GM12872 (cell line): ENCODE results near the gene LPCAT1.

Experiments
- TF ChIP-seq, protein P1 (sequence below): IDR thresholded peaks from 3 replicates; pipeline ENCODE4 v1.5.1; 2011; ENCODE audit warnings: low read depth, mild to moderate bottlenecking, low read length, moderate library complexity; ENCODE audit not compliant: insufficient read depth

LPCAT1 gene

DNA sequence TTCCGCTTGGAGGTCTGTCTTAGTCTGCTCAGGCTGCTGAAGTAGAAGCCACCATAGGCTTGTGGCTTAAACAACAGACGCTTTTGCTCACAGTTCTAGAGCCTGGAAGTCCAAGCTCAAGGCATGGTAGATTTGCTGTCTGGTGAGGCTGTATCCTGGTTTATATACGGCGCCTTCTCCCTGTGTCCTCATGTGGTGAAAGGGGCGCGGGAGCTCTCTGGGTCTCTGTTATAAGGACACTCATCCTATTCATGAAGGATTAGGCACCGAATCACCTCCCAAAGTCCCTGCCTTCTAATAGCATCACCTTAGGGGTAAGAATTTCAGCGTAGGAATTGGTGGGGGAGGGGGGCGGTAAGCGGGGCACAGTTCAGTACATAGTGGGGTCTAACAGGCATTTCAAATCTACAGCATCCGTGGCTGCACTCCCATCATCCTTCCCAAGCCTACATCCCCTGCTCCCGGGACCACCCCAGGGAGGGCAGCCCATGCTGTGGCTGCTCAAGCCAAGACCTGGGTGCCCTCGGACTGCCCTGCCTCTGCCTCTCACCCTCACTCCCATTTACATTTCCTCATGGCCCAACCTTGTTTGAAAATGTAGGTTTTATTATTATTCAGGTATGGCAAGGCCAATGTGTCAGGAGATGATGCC, 15.1 kb upstream of the LPCAT1 start:
- TF ChIP-seq, protein P1, sequence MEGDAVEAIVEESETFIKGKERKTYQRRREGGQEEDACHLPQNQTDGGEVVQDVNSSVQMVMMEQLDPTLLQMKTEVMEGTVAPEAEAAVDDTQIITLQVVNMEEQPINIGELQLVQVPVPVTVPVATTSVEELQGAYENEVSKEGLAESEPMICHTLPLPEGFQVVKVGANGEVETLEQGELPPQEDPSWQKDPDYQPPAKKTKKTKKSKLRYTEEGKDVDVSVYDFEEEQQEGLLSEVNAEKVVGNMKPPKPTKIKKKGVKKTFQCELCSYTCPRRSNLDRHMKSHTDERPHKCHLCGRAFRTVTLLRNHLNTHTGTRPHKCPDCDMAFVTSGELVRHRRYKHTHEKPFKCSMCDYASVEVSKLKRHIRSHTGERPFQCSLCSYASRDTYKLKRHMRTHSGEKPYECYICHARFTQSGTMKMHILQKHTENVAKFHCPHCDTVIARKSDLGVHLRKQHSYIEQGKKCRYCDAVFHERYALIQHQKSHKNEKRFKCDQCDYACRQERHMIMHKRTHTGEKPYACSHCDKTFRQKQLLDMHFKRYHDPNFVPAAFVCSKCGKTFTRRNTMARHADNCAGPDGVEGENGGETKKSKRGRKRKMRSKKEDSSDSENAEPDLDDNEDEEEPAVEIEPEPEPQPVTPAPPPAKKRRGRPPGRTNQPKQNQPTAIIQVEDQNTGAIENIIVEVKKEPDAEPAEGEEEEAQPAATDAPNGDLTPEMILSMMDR: no peak

DNA sequence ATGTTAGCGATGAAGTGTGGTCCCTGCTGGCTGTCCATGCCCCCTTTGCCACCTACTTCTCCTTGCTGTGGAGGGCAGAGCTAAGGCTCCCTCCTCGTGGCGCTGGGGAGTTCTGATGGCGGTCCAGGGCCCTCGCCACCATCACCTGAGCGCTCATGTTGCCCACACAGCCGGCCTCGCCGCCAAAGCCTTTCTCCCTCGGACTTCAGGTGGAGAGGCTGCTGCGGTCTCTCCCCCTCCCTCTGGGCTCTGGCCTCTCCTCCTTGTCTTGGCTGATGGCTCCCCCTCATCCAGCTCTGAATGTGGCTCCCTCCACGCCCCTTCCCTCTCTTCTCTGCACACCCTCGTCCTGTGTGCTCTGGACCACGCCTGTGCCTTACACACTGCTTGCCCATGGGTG, 14.5 kb upstream of the LPCAT1 start:
- TF ChIP-seq, protein P1: no peak

DNA sequence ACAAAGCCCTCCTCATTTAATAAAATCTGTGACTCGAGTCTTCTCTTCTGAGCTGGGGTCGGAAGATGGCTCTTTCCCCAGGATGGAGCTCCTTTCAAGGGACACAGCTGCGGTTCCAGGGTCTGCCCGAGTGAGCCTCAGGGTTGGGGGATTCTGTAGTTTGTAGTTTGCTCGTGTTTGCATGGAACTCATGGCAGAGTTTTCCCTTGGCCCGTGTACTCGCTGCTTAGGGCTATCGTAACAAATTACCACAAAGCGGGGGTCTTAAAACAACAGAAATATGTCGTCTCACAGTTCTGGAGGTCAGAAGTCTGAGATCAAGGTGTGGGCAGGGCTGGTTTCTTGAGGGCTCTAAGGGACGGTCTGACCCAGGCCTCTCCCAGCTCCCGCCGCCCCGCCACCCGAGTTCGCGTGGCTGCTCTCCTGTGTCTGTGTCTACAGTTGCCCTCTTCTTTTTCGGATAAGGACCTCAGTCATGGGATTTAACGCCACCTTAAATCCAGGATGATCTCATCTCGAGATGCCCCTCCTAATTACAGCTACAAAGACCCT, 13.9 kb upstream of the LPCAT1 start:
- TF ChIP-seq, protein P1: no peak

DNA sequence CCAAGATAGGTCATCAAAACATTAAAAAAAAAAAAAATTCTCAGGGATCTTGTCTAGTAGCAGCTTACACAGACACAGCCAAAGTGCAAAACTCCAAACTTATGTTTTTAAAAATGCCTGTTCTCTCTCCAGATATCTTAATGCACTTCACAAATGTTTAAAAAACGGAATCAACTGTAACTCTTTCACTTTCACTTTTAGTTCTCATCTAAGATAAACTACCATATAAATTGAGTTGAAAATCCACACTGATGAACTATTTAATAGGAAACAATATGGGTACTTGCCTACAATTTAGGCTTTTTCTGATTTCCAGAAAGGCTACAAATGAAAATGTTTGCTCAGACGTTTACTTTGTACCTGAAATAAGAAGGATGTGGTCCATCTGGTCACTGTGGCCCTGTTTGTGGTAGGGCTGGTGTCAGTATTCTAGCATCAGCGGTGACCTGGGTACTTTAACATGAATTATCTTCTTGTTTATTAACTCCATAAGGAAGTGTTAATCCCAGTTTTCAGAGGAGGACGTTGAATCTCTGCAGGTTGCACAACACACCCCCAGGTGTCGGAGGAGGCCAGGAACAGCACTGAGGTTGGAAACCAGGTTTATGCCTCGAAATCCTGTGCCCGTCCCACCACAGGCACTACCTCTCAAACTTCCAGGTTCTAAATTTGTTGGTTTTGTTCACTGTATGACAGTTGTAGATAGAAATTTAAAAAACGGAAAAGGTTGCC, 13.3 kb upstream of the LPCAT1 start:
- TF ChIP-seq, protein P1: no peak

DNA sequence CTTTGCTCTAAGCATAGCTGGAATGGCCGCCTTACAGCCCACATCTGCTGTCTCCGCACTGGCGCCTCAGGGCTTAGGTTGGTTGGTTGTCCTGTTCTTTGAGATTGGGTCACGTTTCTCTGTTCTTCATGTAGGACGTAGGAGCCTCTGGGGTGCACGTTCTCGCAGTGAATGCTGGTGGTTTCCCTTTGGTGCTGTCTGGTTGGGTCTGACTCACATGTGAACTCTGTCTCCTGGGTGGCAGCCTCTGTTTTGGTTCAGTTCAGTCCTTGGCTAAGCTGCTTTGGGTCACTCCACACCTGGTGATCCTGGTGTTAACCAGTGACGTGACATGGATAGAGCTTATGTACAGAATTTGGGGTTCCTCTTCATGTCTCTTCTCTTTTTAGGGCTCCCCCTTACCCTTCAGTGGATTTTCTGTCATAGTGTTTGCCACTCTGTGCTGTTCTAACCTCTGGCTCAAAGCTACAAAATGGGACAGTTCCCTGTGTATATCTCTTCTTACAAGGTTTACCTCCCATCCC, 12.6 kb upstream of the LPCAT1 start:
- TF ChIP-seq, protein P1: no peak

DNA sequence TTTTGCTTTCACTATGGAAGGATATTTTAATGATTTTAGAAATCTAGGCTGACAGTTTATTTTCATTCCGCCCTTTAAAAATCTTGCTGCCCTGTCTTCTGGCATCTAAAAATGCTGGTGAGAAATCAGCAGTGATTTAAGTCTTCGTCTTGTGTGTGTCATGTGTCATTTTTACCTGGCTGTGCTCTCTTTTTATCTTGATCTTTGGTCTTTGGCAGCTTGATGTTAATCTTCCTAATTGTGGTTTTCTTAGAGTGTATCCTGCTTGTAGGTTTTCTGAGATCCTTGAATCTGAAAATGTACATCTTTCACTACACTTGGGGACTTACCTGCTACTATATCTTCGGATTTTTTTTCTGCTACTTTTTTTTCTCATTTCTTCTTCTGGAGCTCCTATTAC, 11.9 kb upstream of the LPCAT1 start:
- TF ChIP-seq, protein P1: no peak

DNA sequence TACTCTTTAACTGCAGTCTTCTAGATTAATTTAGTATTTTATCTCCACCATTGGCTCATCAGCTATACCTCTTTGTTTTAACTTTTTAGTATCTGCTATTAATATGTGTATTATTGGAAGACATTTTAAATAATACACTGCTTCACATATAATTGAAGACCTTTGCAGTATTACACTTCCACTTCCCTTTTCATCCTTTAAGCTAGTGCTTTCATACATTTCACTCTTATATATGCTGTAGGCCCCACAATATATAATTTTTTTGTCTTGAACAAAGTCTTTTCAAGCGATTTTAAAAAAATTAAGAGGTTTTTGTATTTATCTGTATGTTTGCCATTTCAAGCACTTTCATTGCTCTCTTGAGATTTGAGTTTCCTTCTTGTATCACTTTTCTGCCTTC, 8.6 kb upstream of the LPCAT1 start:
- TF ChIP-seq, protein P1: no peak
